Thymus (tissue), 11 donors: ENCODE results near the gene DNAJB2. TPM values are rescaled to one million over a fixed set of nuclear protein-coding genes. Genes with fewer than 3 reads are reported as not detected.
"Not testable (repeated sequence)": the region's sequence is repeated elsewhere in the genome, so short reads cannot be mapped to it uniquely, and the experiment has no call there.

Experiments used
- DNase-seq, 9 donors: peaks; one replicate each; pipeline ENCODE4 v3.0.0-alpha.2; 2013; ENCODE audit warnings: low spot score in 9 of 9, low read depth in 6 of 9, missing footprints in 1 of 9
- H3K27ac ChIP-seq, 2 donors: one replicate each; pipeline ENCODE4 v1.5.1; 2013; ENCODE audit warnings: control low read depth in 1 of 2, low read depth in 1 of 2, low read length in 1 of 2, mild to moderate bottlenecking in 1 of 2, moderate library complexity in 1 of 2
- H3K27me3 ChIP-seq, 2 donors: one replicate each; pipeline ENCODE4 v1.5.1; 2013; ENCODE audit warnings: low read length in 1 of 2; ENCODE audit not compliant: control insufficient read depth in 2 of 2, insufficient read depth in 1 of 2
- H3K36me3 ChIP-seq, 2 donors: one replicate each; pipeline ENCODE4 v1.5.1; 2013; ENCODE audit warnings: low read length in 1 of 2, mild to moderate bottlenecking in 1 of 2, moderate library complexity in 1 of 2; ENCODE audit not compliant: control insufficient read depth in 2 of 2, insufficient read depth in 2 of 2
- H3K4me1 ChIP-seq, 2 donors: one replicate each; pipeline ENCODE4 v1.5.1; 2013; ENCODE audit warnings: low read length in 2 of 2; ENCODE audit not compliant: control insufficient read depth in 2 of 2, insufficient read depth in 2 of 2
- H3K4me3 ChIP-seq, 2 donors: one replicate each; pipeline ENCODE4 v1.5.1; 2013; ENCODE audit warnings: low read length in 2 of 2, control low read depth in 1 of 2, mild to moderate bottlenecking in 1 of 2
- H3K9me3 ChIP-seq, 2 donors: one replicate each; pipeline ENCODE4 v1.5.1; 2013; ENCODE audit warnings: low read length in 1 of 2, mild to moderate bottlenecking in 1 of 2; ENCODE audit not compliant: control insufficient read depth in 2 of 2, insufficient read depth in 1 of 2
- WGBS: extraction: QIAGEN DNeasy Blood & Tissue Kit; methylation state at CpG from one replicate; pipeline ENCODE4 v1.1.7; 2013; 5-methylcytosine and 5-hydroxymethylcytosine counted together
- polyA plus RNA-seq: library from polyadenylated mRNA; stranded (reverse); fragments of 200-250 nt; gene quantifications from one replicate; pipeline ENCODE4 v1.2.3, GENCODE V29; 2013
- total RNA-seq: library from RNA; stranded (reverse); fragments of 120-200 nt; gene quantifications from one replicate; pipeline ENCODE4 v1.2.4, GENCODE V29; 2013
- donor health status: healthy.

Gene DNAJB2
- total and polyA plus RNA-seq, 2 donors, result 27.0 to 87.0 TPM

DNA sequence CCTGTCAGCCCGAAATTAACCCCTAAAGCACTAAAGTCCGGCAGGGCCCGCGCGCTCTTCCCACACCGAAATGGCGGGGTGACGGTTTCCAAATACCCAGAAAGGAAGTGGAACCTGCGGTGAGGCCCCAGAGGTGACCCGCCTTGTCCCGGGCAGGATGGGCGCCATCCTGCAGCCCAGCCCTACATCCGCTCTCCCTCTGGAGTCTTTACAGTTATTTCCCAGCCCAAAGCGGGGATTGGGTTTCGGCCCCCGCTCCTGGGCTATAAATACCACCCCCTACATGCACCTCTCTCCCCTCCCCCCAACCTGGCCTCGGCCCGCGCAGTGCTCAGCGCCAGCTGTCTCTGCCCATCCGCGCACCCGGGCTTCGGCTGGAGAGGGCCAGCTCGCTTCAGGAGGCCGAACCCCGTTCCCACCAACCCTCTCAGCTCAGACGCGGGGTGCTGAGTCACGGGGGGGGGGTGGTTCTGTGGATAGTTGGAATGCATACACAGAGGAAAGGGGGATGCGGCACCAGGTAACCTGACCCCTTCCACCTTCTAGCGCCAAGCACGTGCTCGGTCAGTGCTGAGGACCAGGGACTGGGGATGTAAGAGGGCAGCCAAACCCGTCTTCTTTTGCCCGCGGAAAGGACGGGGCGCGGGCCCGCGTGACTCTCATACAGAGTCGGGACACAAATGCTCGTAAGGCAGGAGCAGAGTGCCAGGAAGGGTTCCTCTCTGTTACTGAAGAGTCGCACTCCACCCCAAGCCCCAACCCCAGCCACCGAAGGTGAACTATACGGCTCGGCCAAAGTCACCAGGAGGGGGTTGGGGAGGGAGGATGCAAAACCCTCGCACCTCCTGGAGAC lies 26.0 kb upstream of the DNAJB2 start, which contains the start of gene TUBA4B:
TUBA4B (plus strand) TSS at position 344 of the 853 bp plus-strand sequence; CDS start at position 509, 165 bp downstream.
- Histone ChIP-seq H3K27ac (peak within 1 kb of the TSS in 1 of 2 donors; percentile 86), H3K36me3 (peaks cover 15 to 22% of the 10 kb centered on the region in 2 donors), H3K27me3 (peaks cover 40 to 63% of the 10 kb centered on the region in 2 donors), H3K4me3 (peak within 1 kb of the TSS; percentile 60 to 74), H3K4me1 (peaks cover 23 to 65% of the 10 kb centered on the region in 2 donors), H3K9me3 (peaks cover 0 to 5% of the 10 kb centered on the region in 2 donors)
- DNase-seq, result peak in 3 of 9 donors; percentile 34 to 53 (median 36)
- WGBS, result 1% methylated on average over 49 of the region's 49 CpGs

DNA sequence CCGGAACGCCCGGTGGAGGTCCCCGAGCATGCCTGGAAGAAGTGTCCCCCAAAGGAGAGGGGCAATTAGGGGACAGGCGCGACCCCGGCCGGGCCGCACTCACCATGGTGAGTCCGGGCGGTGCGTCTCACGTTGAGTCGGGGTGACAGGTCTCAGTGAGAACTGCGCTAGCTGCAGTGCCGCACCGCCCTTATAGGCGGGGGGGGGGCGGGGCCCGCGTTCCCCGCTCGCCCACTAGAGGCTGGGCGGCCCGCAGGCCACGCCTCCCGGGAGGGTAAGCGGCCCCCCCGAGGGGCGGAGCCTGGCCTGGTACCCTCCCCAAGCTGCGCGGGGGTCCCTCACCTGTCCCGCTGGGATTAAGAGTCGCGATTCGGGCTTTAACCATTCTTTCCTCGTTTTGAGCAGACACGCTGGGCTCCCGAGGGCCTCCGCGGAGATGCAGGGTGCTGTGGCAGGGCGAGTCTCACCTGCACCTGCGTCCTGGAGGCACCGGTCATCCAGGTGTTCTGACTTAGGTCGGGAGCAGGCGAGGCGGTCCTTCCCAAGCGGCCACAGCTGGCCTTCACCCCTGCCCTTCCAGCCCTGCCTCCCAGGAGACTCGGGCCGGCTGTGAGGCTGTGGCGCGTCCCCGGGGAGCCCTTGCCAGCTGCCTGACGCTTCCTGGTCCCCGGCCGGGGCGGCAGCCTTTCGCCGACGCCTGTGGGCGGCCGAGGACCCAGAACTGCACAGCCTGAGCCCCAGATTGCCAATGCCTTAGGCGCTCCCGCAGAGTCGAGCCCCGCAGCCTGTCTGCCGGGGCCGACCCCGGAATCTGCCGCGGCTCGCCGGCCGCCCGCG lies 25.2 kb upstream of the DNAJB2 start, which contains the start of gene TUBA4A:
TUBA4A (minus strand) TSS at position 166 of the 837 bp plus-strand sequence; CDS start at position 106, 60 bp downstream.
- H3K27ac ChIP-seq, result peak within 1 kb of the TSS; percentile 12 to 86
- peaks cover 0 to 5% of the 10 kb centered on the region in 2 donors for H3K9me3 ChIP-seq
- DNase-seq, result peak in 8 of 9 donors; percentile 66 to 92 (median 83)
- H3K27me3 ChIP-seq, result peaks cover 40 to 69% of the 10 kb centered on the region in 2 donors
- peak within 1 kb of the TSS; percentile 60 to 74 for H3K4me3 ChIP-seq
- H3K4me1 ChIP-seq, result peaks cover 16 to 57% of the 10 kb centered on the region in 2 donors
- H3K36me3 ChIP-seq, result peaks cover 10 to 17% of the 10 kb centered on the region in 2 donors
- under 1% methylated on average over 76 of the region's 76 CpGs for WGBS

GRCh38 chr2:219254590-219255201 lies 24.5 kb upstream of the DNAJB2 start:
- H3K9me3 ChIP-seq, result peaks cover 0 to 5% of the 10 kb centered on the region in 2 donors
- peak overlapping the region; percentile 60 to 74 for H3K4me3 ChIP-seq
- DNase-seq, result peak in 2 of 9 donors; percentile 29 to 63
- H3K27me3 ChIP-seq, result peaks cover 40 to 72% of the 10 kb centered on the region in 2 donors
- 6% methylated on average over 12 of the region's 12 CpGs for WGBS
- H3K4me1 ChIP-seq, result peaks cover 9 to 49% of the 10 kb centered on the region in 2 donors
- peaks cover 6 to 17% of the 10 kb centered on the region in 2 donors for H3K36me3 ChIP-seq
- H3K27ac ChIP-seq, result peak overlapping the region; percentile 12 to 86

GRCh38 chr2:219258942-219259341 lies 20.2 kb upstream of the DNAJB2 start:
- 96% methylated on average over 10 of the region's 10 CpGs for WGBS
- not testable (repeated sequence) for H3K27ac ChIP-seq, H3K4me3 ChIP-seq, H3K36me3 ChIP-seq, DNase-seq, H3K9me3 ChIP-seq
- Histone ChIP-seq H3K4me1 (peaks cover 10 to 18% of the 10 kb centered on the region in 2 donors), H3K27me3 (peaks cover 19 to 46% of the 10 kb centered on the region in 2 donors)

DNA sequence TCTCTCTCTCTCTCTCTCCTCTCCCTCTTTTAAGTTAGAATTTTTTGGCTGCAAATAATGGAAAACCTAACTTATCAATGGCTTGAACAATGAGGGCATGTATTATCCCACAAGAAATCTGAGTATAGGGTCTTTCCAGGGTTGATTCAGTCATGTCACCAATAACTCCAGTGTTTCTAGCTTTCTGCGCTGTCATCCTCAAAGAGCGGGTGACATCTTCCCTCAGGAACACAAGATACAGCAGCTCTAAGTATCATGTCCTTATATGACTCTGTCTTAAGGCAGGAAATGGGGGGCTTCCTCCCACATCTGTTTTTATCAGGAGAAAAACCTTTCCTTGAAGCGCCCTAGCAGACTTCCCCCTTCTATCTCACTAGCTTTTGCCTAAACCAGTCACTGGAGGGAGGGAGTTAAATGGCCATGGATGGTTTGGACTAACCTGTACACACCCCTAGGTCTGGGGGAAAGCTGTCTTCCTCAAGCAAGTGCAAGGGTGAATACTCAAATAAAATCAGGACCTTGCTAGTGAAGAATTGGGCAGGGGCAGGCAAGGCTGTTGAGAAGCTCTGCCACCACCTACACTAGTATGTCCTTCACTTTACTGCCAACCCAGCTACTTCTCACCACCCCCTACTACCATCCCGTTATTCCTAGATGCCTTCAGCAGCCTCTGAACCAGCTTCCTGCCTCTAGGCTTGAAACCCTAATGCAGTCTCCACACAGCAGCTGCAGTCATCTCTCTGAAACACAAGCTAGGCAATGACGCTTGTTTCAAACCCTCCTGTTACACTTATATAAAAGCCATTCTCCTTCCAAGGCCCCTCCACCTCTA lies 17.9 kb upstream of the DNAJB2 start:
- Histone ChIP-seq H3K9me3 (no peaks in the 10 kb centered on the region), H3K4me1 (peaks cover 6% of the 10 kb centered on the region in 2 donors), H3K27ac (no peak overlapping the region), H3K4me3 (no peak overlapping the region), H3K27me3 (peaks cover 6 to 23% of the 10 kb centered on the region in 2 donors), H3K36me3 (no peaks in the 10 kb centered on the region)
- 46% methylated on average over 5 of the region's 5 CpGs for WGBS
- no peak for DNase-seq

- H3K36me3 ChIP-seq, result no peaks in the 10 kb centered on the region
- H3K4me1 ChIP-seq, result peaks cover 3% of the 10 kb centered on the region in 2 donors
- WGBS, result 94% methylated on average over 5 of the region's 5 CpGs
- H3K27ac ChIP-seq, result no peak overlapping the region
- H3K27me3 ChIP-seq, result peaks cover 0 to 7% of the 10 kb centered on the region in 2 donors
- no peaks in the 10 kb centered on the region for H3K9me3 ChIP-seq
- DNase-seq, result no peak
- no peak overlapping the region for H3K4me3 ChIP-seq
Measured at GRCh38 chr2:219266232-219266631, 12.9 kb upstream of the DNAJB2 start.

DNA sequence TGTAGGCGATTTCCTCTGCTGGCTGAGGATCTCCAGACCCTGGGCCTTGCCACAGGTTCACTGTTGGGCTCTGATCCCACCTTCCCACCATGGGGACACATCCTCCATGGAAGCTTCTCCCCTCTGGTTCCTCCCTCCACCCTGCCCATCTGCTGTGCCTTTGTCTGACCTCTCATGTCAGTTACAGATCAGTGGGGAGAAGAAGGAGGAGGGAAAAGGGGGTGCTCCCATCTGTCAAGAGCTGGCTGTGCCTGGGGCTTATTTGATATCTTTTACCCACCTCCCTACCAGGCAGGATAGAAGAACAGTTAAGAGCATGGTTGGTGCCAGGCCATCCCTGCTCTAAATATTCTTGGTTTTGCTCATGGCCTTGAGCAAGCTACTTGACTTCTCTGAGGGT lies 12.3 kb upstream of the DNAJB2 start:
- Histone ChIP-seq H3K9me3 (no peaks in the 10 kb centered on the region), H3K4me3 (no peak overlapping the region), H3K4me1 (no peaks in the 10 kb centered on the region), H3K27ac (no peak overlapping the region), H3K27me3 (peaks cover 0 to 10% of the 10 kb centered on the region in 2 donors), H3K36me3 (no peaks in the 10 kb centered on the region)
- 97% methylated on average over 1 of the region's 1 CpG for WGBS
- DNase-seq, result no peak

GRCh38 chr2:219268294-219268693 lies 10.9 kb upstream of the DNAJB2 start:
- DNase-seq, result no peak
- Histone ChIP-seq H3K4me3 (no peak overlapping the region), H3K4me1 (no peaks in the 10 kb centered on the region), H3K9me3 (no peaks in the 10 kb centered on the region), H3K36me3 (no peaks in the 10 kb centered on the region), H3K27me3 (peaks cover 0 to 14% of the 10 kb centered on the region in 2 donors), H3K27ac (no peak overlapping the region)
- WGBS, result 87% methylated on average over 2 of the region's 2 CpGs
